T47D (cell line): Measurements from ENCODE around the gene CHL1.
A peak's percentile ranks its signal among the peaks of the same experiment; 100 is the strongest.

Source experiments
- DNase-seq, 2 experiments: peaks; one replicate each; pipeline versions ENCODE4 v3.0.0 to v3.0.0-alpha.2; 2011 to 2012; ENCODE audit warnings: low read depth in 1 of 2, low spot score in 1 of 2
- JUND ChIP-seq: IDR thresholded peaks from 2 replicates; pipeline ENCODE4 v1.6.1; 2012; ENCODE audit warnings: low read depth
- in situ Hi-C: cut with HindIII; loops from 2 replicates; pipeline ENCODE4 v1.10.0; 2016; ENCODE audit warnings: low sequenced_read_pairs, low pct_unique_long_range_greater_than_20kb

CHL1 gene

GRCh38 chr3:242602-243355 lies 46.2 kb downstream of the CHL1 start:
- no peak for TF ChIP-seq JUND
- in situ Hi-C loops, result no loop called here
- DNase-seq, result no peak

GRCh38 chr3:243356-243725 lies 46.8 kb downstream of the CHL1 start:
- no peak for DNase-seq
- in situ Hi-C loops, result no loop called here
- TF ChIP-seq JUND, result no peak

- in situ Hi-C loops, result no loop called here
- DNase-seq, result no peak
- TF ChIP-seq JUND, result no peak
Measured at GRCh38 chr3:244041-244440, 47.5 kb downstream of the CHL1 start.

- in situ Hi-C loops, result no loop called here
- TF ChIP-seq JUND, result no peak
Measured at GRCh38 chr3:247916-248315, 51.4 kb downstream of the CHL1 start.

GRCh38 chr3:248864-249520 lies 52.4 kb downstream of the CHL1 start:
- DNase-seq, result no peak
- no peak for TF ChIP-seq JUND
- in situ Hi-C loops, result no loop called here

More at GRCh38 chr3:247916-248315, 51.4 kb downstream of the CHL1 start:
- no peak for DNase-seq

- DNase-seq, result no peak
- in situ Hi-C loops, result no loop called here
- TF ChIP-seq JUND, result no peak
Measured at GRCh38 chr3:249587-250262, 53.2 kb downstream of the CHL1 start.

- TF ChIP-seq JUND, result no peak
- in situ Hi-C loops, result no loop called here
- no peak for DNase-seq
Measured at GRCh38 chr3:256501-256900, 59.9 kb downstream of the CHL1 start.

GRCh38 chr3:257826-258225 lies 61.3 kb downstream of the CHL1 start:
- in situ Hi-C loops, result no loop called here
- no peak for DNase-seq
- TF ChIP-seq JUND, result no peak

GRCh38 chr3:260898-261297 lies 64.3 kb downstream of the CHL1 start:
- in situ Hi-C loops, result no loop called here
- DNase-seq, result no peak

GRCh38 chr3:263393-263792 lies 66.8 kb downstream of the CHL1 start:
- in situ Hi-C loops, result no loop called here
- TF ChIP-seq JUND, result no peak
- no peak for DNase-seq

More at GRCh38 chr3:260898-261297, 64.3 kb downstream of the CHL1 start:
- TF ChIP-seq JUND, result no peak

- TF ChIP-seq JUND, result no peak
- in situ Hi-C loops, result no loop called here
- DNase-seq, result peak in 1 of 2 experiments; percentile 32
Measured at GRCh38 chr3:264394-265156, 68.0 kb downstream of the CHL1 start.

- no peak for TF ChIP-seq JUND
- in situ Hi-C loops, result no loop called here
- no peak for DNase-seq
Measured at GRCh38 chr3:267101-267500, 70.5 kb downstream of the CHL1 start.
